Muscle layer of colon (tissue), 2 donors: ENCODE results near the gene OTOP3.

ENCODE experiments used
- H3K27ac ChIP-seq: one replicate; pipeline ENCODE4 v1.7.0; 2013; ENCODE audit warnings: low read depth, mild to moderate bottlenecking, low read length, moderate library complexity
- H3K27me3 ChIP-seq, 2 donors: one replicate each; pipeline ENCODE4 v1.7.0; 2013; ENCODE audit warnings: low read length in 2 of 2, mild to moderate bottlenecking in 2 of 2; ENCODE audit not compliant: insufficient read depth in 2 of 2, control insufficient read depth in 1 of 2
- H3K36me3 ChIP-seq: one replicate; pipeline ENCODE4 v1.7.0; 2013; ENCODE audit warnings: mild to moderate bottlenecking, low read length; ENCODE audit not compliant: insufficient read depth
- H3K4me1 ChIP-seq: one replicate; pipeline ENCODE4 v1.7.0; 2013; ENCODE audit warnings: mild to moderate bottlenecking, low read length; ENCODE audit not compliant: insufficient read depth
- H3K4me3 ChIP-seq, 2 donors: one replicate each; pipeline ENCODE4 v1.7.0; 2013; ENCODE audit warnings: low read length in 2 of 2, low read depth in 1 of 2, mild to moderate bottlenecking in 1 of 2, moderate library complexity in 1 of 2
- H3K9ac ChIP-seq: one replicate; pipeline ENCODE4 v1.7.0; 2013; ENCODE audit warnings: low read length
- H3K9me3 ChIP-seq: one replicate; pipeline ENCODE4 v1.7.0; 2013; ENCODE audit warnings: mild to moderate bottlenecking, low read length
- donor health status: abdominal sarcoma.
- donor health status: Adenocarcinoma of cecum.

The OTOP3 gene

DNA sequence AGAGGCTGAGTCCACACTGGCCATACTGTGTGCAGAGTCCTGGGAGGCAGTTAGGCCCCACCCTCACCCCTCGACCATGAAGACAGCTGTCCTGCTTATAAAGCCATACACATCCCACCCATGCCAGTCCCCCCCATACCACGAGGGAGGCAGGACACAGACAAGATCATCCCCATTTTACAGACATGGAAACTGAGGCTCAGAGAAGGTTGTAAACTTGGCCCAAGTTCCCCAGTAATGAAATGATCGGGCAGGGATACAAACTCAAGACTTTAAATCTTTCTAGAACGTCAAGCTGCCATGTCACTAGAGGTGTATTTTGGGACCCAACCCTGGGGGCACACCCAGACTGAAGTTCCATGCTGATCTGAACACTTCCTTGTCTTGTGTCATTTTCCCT is 20.4 kb downstream of the OTOP3 start:
- no peak overlapping the region for H3K27ac ChIP-seq
- no peak overlapping the region for H3K9ac ChIP-seq
- H3K4me3 ChIP-seq: no peak overlapping the region
- no peaks in the 10 kb centered on the region for H3K9me3 ChIP-seq
- no peaks in the 10 kb centered on the region for H3K36me3 ChIP-seq
- H3K27me3 ChIP-seq: peaks cover 0 to 6% of the 10 kb centered on the region in 2 donors
- H3K4me1 ChIP-seq: no peaks in the 10 kb centered on the region

DNA sequence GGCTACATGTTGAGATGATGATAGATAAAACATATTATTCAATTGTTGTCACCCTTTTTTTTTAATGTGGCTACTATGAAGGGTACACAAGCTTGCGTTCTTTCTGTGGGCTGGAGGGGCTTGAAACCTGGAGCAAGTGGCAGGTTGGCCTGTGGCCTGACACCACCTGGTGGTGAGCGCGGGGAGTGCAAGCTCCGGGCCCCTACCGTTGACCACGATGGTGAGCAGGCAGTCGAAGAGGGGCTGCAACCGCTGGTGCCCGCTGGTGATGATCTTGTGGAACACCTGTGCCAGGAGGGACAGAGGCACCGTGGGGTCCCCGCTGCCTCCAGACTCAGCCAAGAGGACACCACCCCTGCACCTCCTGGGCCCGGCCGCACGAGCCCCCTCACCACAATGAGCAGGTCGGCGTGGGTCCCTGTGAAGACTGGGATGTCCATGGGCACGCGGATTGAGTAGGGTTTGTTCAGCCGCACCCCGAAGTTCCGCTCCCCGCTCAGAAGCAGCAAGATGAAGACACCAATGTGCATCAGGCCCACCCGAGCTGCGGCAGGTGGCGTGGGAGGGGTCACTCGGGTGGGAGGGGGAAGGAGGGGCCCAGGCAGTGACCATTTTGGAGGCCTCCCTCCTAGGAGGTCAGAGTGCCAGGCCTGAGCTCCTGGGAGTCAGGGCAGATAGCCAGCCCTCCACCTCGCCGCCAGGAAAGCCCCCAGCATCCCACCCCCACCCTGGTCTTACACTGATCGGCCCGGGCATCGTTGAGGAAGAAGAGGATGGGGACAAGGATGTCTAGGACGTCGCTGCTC is 22.4 kb downstream of the OTOP3 start:
- H3K27ac ChIP-seq: no peak overlapping the region
- H3K27me3 ChIP-seq: peaks cover 0 to 2% of the 10 kb centered on the region in 2 donors
- no peak overlapping the region for H3K4me3 ChIP-seq
- no peak overlapping the region for H3K9ac ChIP-seq
- H3K9me3 ChIP-seq: no peaks in the 10 kb centered on the region
- no peaks in the 10 kb centered on the region for H3K36me3 ChIP-seq
- no peaks in the 10 kb centered on the region for H3K4me1 ChIP-seq

DNA sequence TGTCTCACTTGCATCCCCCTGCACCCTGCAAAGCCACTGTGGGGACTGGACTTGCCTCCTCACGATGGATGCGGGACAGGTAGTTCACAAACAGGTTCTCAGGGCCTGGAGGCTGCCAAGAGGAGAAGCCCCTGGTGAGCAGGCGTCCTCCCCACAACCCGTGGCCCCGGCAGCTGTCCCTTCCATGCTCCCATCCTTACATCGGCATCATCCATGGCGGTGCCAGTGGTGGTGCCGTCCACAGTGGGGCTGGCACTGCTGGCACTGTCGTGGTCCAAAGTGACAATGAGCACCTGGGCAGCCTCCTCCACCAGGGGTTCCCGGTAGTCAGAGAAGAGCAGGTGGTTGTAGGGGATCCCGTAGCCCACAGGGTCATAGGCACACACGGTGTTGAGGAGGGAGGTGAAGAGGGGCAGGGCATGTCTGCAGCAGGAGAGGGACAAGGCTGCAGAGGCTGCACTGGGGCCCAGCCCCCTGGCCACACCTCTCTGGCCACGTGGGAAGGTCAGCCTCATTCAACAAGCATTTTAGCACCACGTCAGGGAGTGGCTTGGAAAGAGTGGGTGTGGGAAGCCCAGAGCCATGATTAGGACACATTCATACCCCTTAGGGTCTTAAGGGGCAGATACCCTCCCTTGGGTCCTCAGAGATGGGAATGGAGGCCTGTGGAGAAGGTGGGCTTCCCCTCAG is 24.3 kb downstream of the OTOP3 start:
- no peaks in the 10 kb centered on the region for H3K36me3 ChIP-seq
- peaks cover 0 to 3% of the 10 kb centered on the region in 2 donors for H3K27me3 ChIP-seq
- H3K9ac ChIP-seq: no peak overlapping the region
- H3K9me3 ChIP-seq: no peaks in the 10 kb centered on the region
- H3K4me3 ChIP-seq: no peak overlapping the region
- no peaks in the 10 kb centered on the region for H3K4me1 ChIP-seq
- no peak overlapping the region for H3K27ac ChIP-seq

DNA sequence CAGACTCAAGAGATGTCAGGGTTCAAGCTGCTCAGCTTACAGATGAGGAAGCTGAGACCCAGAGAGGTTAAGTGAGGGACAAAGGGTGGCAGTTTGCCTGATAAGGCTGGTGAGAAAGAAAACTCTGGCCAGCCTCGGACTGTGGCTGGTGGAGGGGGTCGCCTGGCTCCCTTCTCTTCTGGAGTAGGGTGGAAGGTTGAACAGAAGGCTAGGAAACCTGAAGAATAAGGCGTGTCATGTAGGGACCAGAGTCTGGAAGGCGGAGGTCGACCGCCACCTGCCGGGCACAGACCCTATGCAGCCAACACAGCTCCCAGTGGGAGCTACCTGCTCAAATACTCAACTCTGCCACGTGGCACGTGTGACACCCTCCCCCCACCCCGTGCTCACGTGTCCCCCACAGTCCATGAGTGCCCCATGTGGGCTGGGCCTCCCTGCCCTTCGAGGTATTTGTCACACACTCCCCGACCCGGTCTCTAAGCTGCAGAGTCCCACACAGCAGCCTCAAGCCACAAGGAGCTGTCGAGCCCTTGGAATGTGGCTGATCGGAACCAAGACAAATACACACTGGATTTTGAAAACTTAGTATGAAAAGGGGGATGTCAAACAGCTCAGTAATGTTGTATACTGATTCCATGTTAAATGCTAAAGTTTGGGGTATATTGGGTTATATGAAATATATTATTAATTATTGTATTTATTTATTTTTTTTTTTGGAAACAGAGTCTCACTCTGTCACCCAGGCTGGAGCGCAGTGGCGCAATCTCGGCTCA is 25.1 kb downstream of the OTOP3 start:
- Histone ChIP-seq H3K27ac (no peak overlapping the region), H3K36me3 (no peaks in the 10 kb centered on the region)

DNA sequence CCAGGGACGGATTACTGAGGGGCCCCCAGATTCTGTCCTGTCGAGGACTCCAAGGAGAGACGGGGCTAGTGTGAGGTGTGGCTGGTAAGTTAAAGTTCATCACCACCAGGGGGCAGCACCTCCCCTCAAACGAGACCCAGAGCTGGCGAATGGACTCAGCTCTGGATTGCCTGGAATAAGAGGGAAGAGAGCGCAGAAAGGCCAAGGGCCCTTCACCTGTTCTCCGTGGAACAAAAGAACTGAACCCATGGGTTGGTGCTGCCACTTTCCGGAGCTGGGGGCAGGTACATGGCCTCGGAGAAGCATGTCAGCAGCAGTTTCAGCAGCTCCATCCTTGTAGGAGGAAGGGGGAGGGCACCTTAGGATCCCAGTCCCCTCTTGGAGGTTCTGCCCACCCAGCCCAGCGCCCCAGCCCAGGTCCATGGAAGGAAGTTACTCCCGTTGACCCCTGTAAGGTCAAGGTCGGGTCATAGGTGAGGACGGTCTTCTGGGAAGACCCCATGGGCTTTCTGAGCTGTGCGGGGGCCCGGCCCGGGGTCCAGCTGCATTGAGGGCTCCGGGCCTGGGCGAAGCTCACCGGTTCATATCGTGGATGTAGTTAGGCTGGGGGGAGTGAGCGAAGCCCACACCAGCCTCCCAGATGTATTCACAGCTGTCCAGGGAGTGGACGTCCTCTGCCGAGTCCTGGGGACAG is 26.1 kb downstream of the OTOP3 start:
- Histone ChIP-seq H3K27ac (no peak overlapping the region), H3K4me1 (no peaks in the 10 kb centered on the region), H3K4me3 (no peak overlapping the region), H3K27me3 (peaks cover 0 to 3% of the 10 kb centered on the region in 2 donors), H3K9me3 (no peaks in the 10 kb centered on the region), H3K9ac (no peak overlapping the region), H3K36me3 (no peaks in the 10 kb centered on the region)

More for the DNA sequence above, 25.1 kb downstream of the OTOP3 start:
- Histone ChIP-seq H3K4me1 (no peaks in the 10 kb centered on the region), H3K9ac (no peak overlapping the region), H3K27me3 (peaks cover 0 to 3% of the 10 kb centered on the region in 2 donors), H3K9me3 (no peaks in the 10 kb centered on the region), H3K4me3 (no peak overlapping the region)

DNA sequence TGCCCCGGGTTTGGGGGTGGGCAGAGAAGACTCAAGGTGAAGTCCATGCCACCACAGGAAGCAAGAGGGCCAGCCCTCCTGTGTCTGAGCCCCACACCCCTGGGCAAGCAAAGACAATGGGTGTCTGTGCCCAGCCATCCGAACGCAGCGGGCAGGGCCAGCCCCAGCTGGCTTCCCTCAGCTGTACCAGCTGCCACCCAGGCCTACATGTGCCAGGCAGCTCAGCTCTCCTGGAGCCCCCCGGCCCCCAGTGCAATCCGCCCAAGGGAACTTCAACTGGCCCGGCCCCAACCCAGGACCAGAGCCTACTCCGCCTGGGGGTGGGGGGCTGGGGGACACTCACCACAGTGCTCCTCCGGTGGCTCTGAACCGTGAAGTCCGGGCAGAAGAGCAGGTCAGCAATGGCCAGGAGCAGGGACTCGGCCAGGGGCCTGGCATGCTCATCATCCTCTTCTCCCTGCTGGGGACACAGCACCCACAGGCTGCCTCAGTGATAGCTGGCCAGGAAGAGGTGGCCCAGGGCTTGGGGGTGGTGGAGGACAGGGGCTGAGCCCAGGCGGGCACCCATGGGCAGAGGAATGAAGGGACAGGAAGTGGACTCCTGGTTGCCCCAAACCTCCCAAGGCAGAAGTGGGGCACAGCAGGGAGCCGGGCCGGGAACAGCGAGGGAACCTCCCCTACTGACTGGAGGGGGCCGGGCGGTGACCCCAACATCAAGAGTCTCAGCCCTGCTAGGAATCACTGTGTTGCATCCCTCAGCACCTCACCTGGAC is 27.1 kb downstream of the OTOP3 start:
- Histone ChIP-seq H3K36me3 (no peaks in the 10 kb centered on the region), H3K4me1 (no peaks in the 10 kb centered on the region), H3K27ac (no peak overlapping the region), H3K9ac (no peak overlapping the region), H3K4me3 (no peak overlapping the region), H3K9me3 (no peaks in the 10 kb centered on the region), H3K27me3 (peaks cover 0 to 3% of the 10 kb centered on the region in 2 donors)

DNA sequence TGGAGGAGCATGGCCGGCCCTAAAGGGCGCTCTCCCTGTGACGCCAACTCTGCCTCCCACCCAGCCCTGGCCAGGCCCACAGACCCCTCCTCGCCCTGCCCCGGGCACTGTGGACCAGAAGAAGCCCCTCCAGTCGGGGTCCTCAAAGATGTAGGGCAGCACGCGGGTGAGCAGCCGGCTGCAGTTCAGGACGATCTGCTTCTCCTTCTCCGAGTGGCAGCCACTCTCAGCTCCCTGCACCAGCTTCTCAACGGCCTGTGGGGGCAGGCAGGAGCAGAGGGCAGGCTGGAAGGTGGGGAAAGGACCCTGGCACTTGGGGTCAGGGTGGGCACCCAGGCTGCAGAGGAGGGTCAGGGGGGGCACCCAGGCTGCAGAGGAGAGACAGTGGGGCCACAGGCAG is 28.0 kb downstream of the OTOP3 start:
- Histone ChIP-seq H3K27me3 (peaks cover 0 to 3% of the 10 kb centered on the region in 2 donors), H3K4me1 (no peaks in the 10 kb centered on the region), H3K27ac (no peak overlapping the region), H3K36me3 (no peaks in the 10 kb centered on the region), H3K9me3 (no peaks in the 10 kb centered on the region), H3K4me3 (no peak overlapping the region), H3K9ac (no peak overlapping the region)

DNA sequence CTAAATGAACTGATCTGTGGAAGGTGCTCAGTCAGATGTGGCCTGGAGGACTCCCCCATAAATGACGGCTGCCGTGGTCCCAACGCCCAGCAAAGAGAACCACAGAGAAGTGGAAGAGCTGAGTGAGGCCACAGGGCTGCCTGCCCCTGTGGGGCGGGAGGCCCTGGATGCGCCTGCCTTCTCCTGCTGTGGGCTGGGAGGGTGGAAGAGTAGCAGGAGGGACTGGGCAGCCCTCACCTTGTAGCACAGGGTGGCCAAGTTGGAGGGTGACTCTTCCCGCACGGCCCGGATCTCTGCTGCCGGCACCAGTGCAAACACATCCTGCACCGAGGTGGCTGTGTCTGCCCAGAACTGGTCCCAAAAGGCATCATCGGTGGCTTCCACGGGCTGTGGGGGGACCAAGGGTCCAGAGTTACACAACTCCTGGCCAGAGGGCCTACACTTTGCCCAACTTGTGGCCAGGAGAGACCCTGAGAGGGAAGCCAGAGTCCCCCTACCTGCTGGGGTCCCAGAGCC is 28.6 kb downstream of the OTOP3 start:
- Histone ChIP-seq H3K27ac (no peak overlapping the region), H3K9me3 (no peaks in the 10 kb centered on the region), H3K4me1 (no peaks in the 10 kb centered on the region), H3K9ac (no peak overlapping the region), H3K27me3 (peaks cover 0 to 3% of the 10 kb centered on the region in 2 donors), H3K36me3 (no peaks in the 10 kb centered on the region), H3K4me3 (no peak overlapping the region)

DNA sequence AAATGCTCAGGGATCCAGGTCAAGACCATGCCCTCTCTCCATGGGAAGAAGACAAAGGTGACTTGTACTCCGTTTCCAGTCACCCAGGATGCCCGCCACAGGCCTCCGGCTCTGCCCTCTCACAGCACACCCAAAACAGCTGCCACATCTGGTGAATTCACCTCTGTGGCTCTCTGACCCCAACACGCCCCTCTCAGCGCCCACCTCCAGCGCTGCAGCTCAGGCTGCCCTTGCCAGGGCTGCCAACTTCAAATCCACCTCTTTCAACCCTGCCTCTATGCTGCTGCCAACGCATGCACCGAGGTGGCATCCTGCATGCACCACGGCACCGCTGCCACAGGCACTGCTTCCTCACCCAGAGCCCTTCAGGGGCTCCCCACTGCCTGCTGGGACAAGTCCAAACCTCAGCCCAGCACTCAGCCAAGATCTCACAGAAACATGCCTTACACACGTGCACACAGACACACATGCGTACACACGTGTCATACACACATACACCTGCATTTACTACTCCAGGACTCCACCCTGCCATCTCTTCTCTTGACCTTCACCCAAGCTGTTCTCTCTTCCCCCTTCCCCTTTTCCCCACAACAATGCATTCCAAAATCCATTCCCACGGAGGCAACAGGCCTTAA is 29.4 kb downstream of the OTOP3 start:
- Histone ChIP-seq H3K27me3 (peaks cover 0 to 3% of the 10 kb centered on the region in 2 donors), H3K36me3 (no peaks in the 10 kb centered on the region), H3K27ac (no peak overlapping the region), H3K9ac (no peak overlapping the region), H3K9me3 (no peaks in the 10 kb centered on the region), H3K4me1 (no peaks in the 10 kb centered on the region), H3K4me3 (no peak overlapping the region)

DNA sequence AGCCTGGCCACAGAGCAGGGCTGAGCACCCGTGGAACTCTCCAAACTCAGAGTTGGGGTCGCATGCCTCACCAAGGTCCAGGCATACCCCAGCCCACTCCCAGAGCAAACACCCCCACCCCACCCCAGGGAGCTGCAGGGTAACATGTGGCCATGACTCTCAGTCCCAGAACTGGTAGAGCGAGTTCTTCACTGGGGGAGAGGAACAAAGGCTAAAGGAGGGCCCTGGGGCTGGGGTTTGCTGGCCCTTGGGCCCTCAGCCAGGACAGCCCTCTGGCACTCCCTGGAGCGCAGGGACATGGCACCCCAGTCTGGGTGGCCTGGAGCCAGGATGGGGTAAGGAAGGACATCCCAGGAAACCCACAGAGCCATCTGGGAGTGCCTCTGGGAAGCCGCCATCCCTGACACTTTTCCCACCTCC is 32.7 kb downstream of the OTOP3 start:
- Histone ChIP-seq H3K4me3 (no peak overlapping the region), H3K9ac (no peak overlapping the region), H3K4me1 (peaks cover 4% of the 10 kb centered on the region), H3K9me3 (no peaks in the 10 kb centered on the region), H3K36me3 (no peaks in the 10 kb centered on the region), H3K27ac (no peak overlapping the region), H3K27me3 (peaks cover 0 to 18% of the 10 kb centered on the region in 2 donors)
